ENCODE measurements around the gene LSM2. TPM values are rescaled to one million over a fixed set of nuclear protein-coding genes. Genes with fewer than 3 reads are reported as not detected.

LSM2 gene
- polyA plus RNA-seq, 3 donors, result 26.0 to 41.0 (median 40.0) TPM

- peaks cover 8% of the 10 kb centered on the region for H3K4me1 Mint-ChIP-seq
- TF ChIP-seq, protein P1, sequence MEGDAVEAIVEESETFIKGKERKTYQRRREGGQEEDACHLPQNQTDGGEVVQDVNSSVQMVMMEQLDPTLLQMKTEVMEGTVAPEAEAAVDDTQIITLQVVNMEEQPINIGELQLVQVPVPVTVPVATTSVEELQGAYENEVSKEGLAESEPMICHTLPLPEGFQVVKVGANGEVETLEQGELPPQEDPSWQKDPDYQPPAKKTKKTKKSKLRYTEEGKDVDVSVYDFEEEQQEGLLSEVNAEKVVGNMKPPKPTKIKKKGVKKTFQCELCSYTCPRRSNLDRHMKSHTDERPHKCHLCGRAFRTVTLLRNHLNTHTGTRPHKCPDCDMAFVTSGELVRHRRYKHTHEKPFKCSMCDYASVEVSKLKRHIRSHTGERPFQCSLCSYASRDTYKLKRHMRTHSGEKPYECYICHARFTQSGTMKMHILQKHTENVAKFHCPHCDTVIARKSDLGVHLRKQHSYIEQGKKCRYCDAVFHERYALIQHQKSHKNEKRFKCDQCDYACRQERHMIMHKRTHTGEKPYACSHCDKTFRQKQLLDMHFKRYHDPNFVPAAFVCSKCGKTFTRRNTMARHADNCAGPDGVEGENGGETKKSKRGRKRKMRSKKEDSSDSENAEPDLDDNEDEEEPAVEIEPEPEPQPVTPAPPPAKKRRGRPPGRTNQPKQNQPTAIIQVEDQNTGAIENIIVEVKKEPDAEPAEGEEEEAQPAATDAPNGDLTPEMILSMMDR (IDR thresholded peaks at IDR 0.05), result no peak
- H3K4me3 Mint-ChIP-seq, result no peak overlapping the region
- H3K9me3 Mint-ChIP-seq, result no peaks in the 10 kb centered on the region
- no peak overlapping the region for H3K27ac ChIP-seq (ENCODE audit: low read depth in 1 of 2, low read length in 2 of 2)
- no peak overlapping the region for H3K27ac Mint-ChIP-seq
- intact Hi-C loops (cut with micrococcal nuclease), result loop anchor here in 1 of 2 donors (10.0 kb wide), 1 partner anchor 65 kb away; the partner anchor contains the start of gene CLIC1
- H3K36me3 ChIP-seq (replicated peaks in 1 of 2; ENCODE audit: control insufficient read depth in 1 of 2, insufficient read depth in 2 of 2, low read length in 2 of 2), result peaks cover 0 to 13% of the 10 kb centered on the region in 2 donors
- peaks cover 9 to 12% of the 10 kb centered on the region in 2 donors for H3K4me1 ChIP-seq (ENCODE audit: control insufficient read depth in 1 of 2, insufficient read depth in 2 of 2, low read length in 2 of 2)
- DNase-seq, result no peak
- H3K9me3 ChIP-seq (replicated peaks in 1 of 2; ENCODE audit: control insufficient read depth in 1 of 2, insufficient read depth in 1 of 2, low read length in 2 of 2), result no peaks in the 10 kb centered on the region
- WGBS (ENCODE audit: insufficient coverage), result 93% methylated on average over 3 of the region's 12 CpGs
- no peaks in the 10 kb centered on the region for H4K20me1 ChIP-seq (ENCODE audit: insufficient read depth, low read length)
- H3K4me2 ChIP-seq (replicated peaks; ENCODE audit: extremely low read depth, low read length, poor library complexity, severe bottlenecking), result no peak overlapping the region
- no peak overlapping the region for H3K9ac ChIP-seq (ENCODE audit: insufficient read depth, low read length, poor library complexity, severe bottlenecking)
- H2AFZ ChIP-seq (ENCODE audit: insufficient read depth, low read depth, low read length, poor library complexity, severe bottlenecking), result no peak overlapping the region
- H3K36me3 Mint-ChIP-seq, result peaks cover 10 to 28% of the 10 kb centered on the region in 2 donors
- peaks cover 0 to 4% (median 0%) of the 10 kb centered on the region in 3 donors for H3K27me3 Mint-ChIP-seq (ENCODE audit: low read depth in 3 of 3)
- no peak overlapping the region for H3K4me3 ChIP-seq (replicated peaks in 1 of 3; ENCODE audit: low read depth in 2 of 3, low read length in 3 of 3)
- no peaks in the 10 kb centered on the region for H3K27me3 ChIP-seq (ENCODE audit: control insufficient read depth in 2 of 2, insufficient read depth in 2 of 2, low read length in 2 of 2)
- peaks cover 21% of the 10 kb centered on the region for H3K79me2 ChIP-seq (ENCODE audit: insufficient read depth, low read length)
Measured at GRCh38 chr6:31799781-31800180, 7.0 kb downstream of the LSM2 start.

DNA sequence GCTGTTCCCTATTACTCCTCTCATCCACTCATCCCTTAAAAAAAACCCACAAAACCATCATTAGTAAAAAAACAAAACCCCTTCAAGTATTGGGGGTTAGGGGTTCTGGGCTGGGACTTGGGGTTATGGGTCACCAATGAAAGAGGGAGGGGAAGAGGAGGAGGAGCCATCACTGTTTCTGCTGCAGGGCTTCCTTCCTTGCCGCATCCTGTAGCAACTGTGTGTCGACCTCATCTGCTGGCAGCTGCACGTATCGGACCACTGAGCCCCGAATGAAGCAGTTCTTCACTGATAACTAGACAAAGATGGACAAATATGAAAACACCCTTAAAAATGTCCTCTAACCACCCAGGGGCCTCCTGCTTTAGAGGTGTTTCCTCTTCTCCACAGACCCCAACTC is 9.2 kb downstream of the LSM2 start:
- Mint-ChIP-seq H3K27me3 (ENCODE audit: low read depth in 3 of 3) (peaks cover 0 to 2% (median 0%) of the 10 kb centered on the region in 3 donors), H3K9me3 (no peaks in the 10 kb centered on the region), H3K4me3 (no peak overlapping the region), H3K4me1 (peaks cover 21% of the 10 kb centered on the region), H3K36me3 (peaks cover 9 to 24% of the 10 kb centered on the region in 2 donors), H3K27ac (peak overlapping the region in 5 of 7 donors; percentile 47 to 67 (median 65))
- H4K20me1 ChIP-seq (ENCODE audit: insufficient read depth, low read length), result no peaks in the 10 kb centered on the region
- H3K27ac ChIP-seq (ENCODE audit: low read depth in 1 of 2, low read length in 2 of 2), result peak overlapping the region in 1 of 2 donors; percentile 31
- H3K4me1 ChIP-seq (ENCODE audit: control insufficient read depth in 1 of 2, insufficient read depth in 2 of 2, low read length in 2 of 2), result peaks cover 19 to 27% of the 10 kb centered on the region in 2 donors
- H3K27me3 ChIP-seq (ENCODE audit: control insufficient read depth in 2 of 2, insufficient read depth in 2 of 2, low read length in 2 of 2), result no peaks in the 10 kb centered on the region
- intact Hi-C loops (cut with micrococcal nuclease), result loop anchor here in 1 of 2 donors (10.0 kb wide), 1 partner anchor 63 kb away; the partner anchor contains the start of gene CLIC1
- no peak overlapping the region for H3K4me3 ChIP-seq (replicated peaks in 1 of 3; ENCODE audit: low read depth in 2 of 3, low read length in 3 of 3)
- no peaks in the 10 kb centered on the region for H3K9me3 ChIP-seq (replicated peaks in 1 of 2; ENCODE audit: control insufficient read depth in 1 of 2, insufficient read depth in 1 of 2, low read length in 2 of 2)
- no peak overlapping the region for H2AFZ ChIP-seq (ENCODE audit: insufficient read depth, low read depth, low read length, poor library complexity, severe bottlenecking)
- no peak overlapping the region for H3K9ac ChIP-seq (ENCODE audit: insufficient read depth, low read length, poor library complexity, severe bottlenecking)
- no peak overlapping the region for H3K4me2 ChIP-seq (replicated peaks; ENCODE audit: extremely low read depth, low read length, poor library complexity, severe bottlenecking)
- DNase-seq, result no peak
- WGBS (ENCODE audit: insufficient coverage), result 7% methylated on average over 5 of the region's 5 CpGs
- H3K79me2 ChIP-seq (ENCODE audit: insufficient read depth, low read length), result peaks cover 31% of the 10 kb centered on the region
- TF ChIP-seq, protein P1 (IDR thresholded peaks at IDR 0.05), result no peak
- peaks cover 0 to 16% of the 10 kb centered on the region in 2 donors for H3K36me3 ChIP-seq (replicated peaks in 1 of 2; ENCODE audit: control insufficient read depth in 1 of 2, insufficient read depth in 2 of 2, low read length in 2 of 2)

All from CD14-positive monocyte (primary cell).